ENCODE data around the gene AK9.

DNA sequence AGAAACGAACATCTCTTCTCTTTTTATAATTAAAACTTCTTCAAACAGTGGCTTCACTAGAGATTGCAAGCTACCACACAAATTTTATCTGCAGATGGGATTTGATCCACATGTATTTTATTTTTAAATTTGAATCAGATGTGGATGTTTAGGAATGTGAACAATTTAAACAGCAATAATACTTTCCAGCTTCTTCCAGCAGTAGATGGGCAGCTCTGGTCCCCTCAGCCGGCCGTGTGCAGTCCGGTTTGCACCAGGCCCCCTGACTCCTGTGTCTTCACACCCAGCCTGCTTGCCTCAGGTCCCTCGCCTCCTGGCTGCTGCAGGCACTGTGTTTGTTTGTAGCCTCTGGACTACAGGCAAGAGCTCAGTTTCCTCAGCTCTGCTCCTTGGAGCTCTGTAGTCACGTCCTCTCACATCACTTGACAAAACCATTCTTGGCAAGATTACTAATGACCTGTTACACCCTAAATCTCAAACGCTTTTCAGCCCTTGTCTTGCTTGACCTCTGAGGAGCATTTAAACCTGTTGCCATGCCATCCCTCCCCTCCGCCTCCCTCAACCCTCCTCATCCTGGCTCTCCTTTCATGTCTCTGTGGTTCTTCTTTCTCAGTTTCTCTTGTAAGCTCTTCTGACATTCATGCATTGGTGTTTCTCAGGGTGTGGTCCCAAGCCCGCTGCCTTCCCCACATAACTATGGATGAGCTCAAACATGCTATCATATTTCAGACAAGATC lies 194.8 kb downstream of the AK9 start:
- no peak for TF ChIP-seq POLR2A (IDR thresholded peaks at IDR 0.05)
- TF ChIP-seq, protein P1, sequence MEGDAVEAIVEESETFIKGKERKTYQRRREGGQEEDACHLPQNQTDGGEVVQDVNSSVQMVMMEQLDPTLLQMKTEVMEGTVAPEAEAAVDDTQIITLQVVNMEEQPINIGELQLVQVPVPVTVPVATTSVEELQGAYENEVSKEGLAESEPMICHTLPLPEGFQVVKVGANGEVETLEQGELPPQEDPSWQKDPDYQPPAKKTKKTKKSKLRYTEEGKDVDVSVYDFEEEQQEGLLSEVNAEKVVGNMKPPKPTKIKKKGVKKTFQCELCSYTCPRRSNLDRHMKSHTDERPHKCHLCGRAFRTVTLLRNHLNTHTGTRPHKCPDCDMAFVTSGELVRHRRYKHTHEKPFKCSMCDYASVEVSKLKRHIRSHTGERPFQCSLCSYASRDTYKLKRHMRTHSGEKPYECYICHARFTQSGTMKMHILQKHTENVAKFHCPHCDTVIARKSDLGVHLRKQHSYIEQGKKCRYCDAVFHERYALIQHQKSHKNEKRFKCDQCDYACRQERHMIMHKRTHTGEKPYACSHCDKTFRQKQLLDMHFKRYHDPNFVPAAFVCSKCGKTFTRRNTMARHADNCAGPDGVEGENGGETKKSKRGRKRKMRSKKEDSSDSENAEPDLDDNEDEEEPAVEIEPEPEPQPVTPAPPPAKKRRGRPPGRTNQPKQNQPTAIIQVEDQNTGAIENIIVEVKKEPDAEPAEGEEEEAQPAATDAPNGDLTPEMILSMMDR (IDR thresholded peaks at IDR 0.05) = no peak
